Dermis blood vessel endothelial cell (primary cell): Measurements from ENCODE around the gene RRBP1. TPM values are rescaled to one million over a fixed set of nuclear protein-coding genes. Genes with fewer than 3 reads are reported as not detected.
A peak's percentile ranks its signal among the peaks of the same experiment; 100 is the strongest.

Experiments used
- DNase-seq: peaks from one replicate; pipeline ENCODE4 v3.0.0; 2010
- total RNA-seq: library from RNA; depleted of rRNA; stranded (reverse); fragments of >200 nt; gene quantifications from 2 replicates; pipeline ENCODE4 v1.2.3, GENCODE V29; 2014

Gene RRBP1
- total RNA-seq, 1 donor from 2014 or later = 123 TPM

GRCh38 chr20:17568045-17568788 lies 113.8 kb downstream of the RRBP1 start:
- peak; percentile 23 for DNase-seq

DNA sequence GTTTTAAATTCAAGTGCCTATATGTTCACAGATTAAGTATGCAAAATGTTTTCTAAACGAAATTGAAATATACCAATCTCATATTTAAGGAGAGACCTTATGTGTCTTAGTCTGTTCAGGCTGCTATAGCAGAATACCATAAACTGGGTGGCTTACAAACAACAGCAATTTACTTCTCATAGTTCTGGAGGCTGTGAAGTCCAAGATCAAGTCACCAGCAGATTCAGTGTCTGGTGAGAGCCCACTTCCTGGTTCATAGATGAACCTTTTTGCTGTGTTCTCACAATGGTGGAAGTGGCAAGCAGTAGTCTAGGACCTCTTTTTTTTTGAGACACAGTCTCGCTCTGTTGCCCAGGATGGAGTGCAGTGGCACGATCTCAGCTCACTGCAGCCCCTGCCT lies 115.7 kb downstream of the RRBP1 start:
- DNase-seq = no peak

- no peak for DNase-seq
Observed at GRCh38 chr20:17565169-17565845, 116.7 kb downstream of the RRBP1 start.

Other genes starting within 250 kb of the RRBP1 start
- gene BFSP1, start 150.9 kb downstream of the RRBP1 start, total RNA-seq = 1.9 and 4.4 TPM in 2 replicates
- gene DSTN, start 112.2 kb downstream of the RRBP1 start, total RNA-seq = 157 and 236 TPM in 2 replicates
- gene BANF2, start 17.7 kb upstream of the RRBP1 start, total RNA-seq = not detected in 2 replicates